ENCODE data around the gene CD300E.

DNA sequence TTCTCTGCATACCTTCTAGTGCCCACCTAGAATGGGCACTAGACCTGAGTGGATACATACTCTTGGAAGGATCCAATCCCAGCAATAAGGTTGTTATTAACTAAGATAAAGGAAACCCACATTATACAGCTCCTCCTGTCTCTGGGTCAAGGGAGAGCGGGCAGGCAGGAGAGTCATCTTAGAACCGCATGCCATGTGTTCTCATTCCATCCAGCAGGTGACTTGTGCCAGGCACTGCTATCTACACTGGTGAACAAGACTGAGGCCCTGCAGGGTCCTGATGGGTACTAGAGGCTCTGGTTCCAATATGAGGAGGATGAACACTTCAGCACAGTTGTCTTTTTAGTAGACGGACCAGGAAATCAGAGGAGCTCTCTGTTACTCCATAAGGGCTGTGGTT is 50.4 kb downstream of the CD300E start:
- TF ChIP-seq, protein P1, sequence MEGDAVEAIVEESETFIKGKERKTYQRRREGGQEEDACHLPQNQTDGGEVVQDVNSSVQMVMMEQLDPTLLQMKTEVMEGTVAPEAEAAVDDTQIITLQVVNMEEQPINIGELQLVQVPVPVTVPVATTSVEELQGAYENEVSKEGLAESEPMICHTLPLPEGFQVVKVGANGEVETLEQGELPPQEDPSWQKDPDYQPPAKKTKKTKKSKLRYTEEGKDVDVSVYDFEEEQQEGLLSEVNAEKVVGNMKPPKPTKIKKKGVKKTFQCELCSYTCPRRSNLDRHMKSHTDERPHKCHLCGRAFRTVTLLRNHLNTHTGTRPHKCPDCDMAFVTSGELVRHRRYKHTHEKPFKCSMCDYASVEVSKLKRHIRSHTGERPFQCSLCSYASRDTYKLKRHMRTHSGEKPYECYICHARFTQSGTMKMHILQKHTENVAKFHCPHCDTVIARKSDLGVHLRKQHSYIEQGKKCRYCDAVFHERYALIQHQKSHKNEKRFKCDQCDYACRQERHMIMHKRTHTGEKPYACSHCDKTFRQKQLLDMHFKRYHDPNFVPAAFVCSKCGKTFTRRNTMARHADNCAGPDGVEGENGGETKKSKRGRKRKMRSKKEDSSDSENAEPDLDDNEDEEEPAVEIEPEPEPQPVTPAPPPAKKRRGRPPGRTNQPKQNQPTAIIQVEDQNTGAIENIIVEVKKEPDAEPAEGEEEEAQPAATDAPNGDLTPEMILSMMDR (IDR thresholded peaks at IDR 0.05; ENCODE audit: low read depth, low read length), result no peak
- no peak for TF ChIP-seq EZH2phosphoT487 (IDR thresholded peaks at IDR 0.05; ENCODE audit: low read depth)

Measured in OCI-LY3 (cell line).